Measurements from ENCODE around the gene DPP3.
"Not testable (repeated sequence)": the region's sequence is repeated elsewhere in the genome, so short reads cannot be mapped to it uniquely, and the experiment has no call there.

Gene DPP3

DNA sequence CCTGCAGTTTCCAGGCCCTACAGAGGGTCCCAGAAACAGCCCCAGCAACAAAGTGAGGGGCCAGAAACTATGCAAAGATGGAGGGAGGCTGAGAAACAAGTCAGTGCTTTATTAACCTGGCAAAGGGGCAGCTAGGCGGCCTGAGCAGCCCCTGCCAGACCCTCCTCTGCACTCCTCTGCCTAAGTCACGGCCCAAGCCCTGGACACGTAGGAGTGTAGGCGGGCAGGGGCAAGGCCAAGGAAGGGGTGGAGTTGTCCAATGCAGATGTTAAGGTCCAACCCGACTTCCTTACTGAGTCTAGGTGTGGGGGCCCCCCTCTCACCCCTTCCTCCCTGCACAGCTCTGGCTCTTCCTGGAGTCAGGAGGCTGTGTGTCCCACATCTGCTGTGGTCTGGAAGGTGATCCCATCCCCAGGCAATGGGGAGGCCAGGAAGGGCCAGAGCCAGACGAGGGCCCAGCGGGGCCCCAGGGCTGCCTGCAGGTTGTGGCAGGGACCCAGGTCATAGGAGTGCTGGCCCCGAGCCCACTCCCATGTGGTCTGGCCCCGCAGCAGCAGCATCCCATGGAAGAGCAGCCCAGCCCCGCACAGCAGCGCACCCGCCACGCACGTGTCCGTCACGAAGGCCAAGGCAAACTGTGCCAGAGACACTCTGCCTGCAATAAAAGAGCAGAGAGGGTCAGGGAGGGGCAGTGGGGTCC, 59.1 kb downstream of the DPP3 start:
- no peak for DNase-seq

DNA sequence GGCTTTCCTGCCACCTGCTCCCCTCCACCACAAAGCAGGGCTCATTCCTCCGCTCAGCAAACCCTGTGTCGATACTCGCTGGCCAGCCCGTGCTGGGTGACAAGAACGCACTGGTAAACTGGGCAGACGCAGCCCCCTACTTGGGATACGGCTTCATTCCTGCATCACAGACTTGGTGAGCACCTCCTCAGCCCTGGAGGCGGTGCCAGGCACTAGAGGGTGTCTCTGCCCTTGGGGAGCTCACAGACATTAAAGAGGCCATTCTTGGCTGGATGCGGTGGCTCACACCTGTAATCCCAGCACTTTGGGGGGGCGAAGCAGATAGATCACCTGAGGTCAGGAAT, 59.6 kb downstream of the DPP3 start:
- no peak for DNase-seq

DNA sequence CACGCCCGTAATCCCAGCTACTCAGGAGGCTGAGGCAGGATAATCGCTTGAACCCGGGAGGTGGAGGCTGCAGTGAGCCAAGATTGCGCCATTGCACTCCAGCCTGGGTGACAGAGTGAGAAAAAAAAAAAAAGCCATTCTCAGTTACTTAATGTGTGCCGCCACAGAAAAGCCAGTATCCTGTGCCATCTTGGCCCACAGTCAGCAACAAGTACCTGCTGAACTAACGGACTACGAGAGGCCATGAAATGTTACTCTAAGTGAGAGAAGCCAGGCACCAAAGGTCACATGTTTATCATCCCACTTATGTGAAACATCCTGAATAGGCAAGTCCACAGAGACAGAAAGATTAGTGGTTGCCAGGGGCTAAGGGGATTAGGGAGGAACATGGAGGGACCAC, 60.4 kb downstream of the DPP3 start:
- not testable (repeated sequence) for DNase-seq

DNA sequence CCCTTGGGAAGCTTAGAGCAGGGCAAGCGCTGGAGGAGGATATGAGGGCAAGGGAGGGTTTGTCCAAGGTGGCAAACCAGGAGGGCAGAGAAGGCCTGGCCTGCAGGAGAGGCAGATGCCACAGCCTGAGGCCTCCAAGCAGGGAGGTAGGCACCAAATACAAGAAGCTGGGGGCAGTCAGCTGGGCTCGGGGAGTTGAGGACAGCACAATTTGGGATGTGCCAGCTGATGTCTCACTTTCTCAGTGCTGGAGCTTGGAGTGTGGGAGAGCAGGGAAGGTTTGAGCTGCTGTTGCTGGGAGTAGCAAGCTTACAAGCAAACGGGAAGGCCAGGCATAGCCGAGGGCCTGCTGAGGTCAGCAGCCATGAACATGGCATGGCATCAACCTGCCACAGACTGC, 61.7 kb downstream of the DPP3 start:
- DNase-seq: no peak

DNA sequence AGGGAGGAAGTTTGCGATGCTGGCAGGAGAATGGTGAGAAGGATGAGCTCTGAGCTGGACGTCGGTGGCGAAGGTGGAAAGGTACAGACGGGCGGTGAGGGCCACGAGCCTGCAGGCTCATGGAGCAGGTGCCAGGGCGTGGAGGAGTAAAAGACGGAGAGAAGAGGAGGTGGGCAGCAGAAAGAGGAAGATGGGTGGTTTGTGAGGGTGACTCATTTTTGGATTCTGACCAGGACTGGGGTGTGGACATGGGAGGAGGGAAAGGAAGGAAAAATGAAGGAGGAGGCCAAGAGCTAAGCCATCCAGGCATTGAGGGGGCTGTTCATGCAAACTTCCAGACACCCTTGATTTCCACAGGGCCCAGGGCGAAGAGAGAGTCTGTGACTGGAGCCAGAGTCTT, 62.1 kb downstream of the DPP3 start:
- no peak for DNase-seq

DNA sequence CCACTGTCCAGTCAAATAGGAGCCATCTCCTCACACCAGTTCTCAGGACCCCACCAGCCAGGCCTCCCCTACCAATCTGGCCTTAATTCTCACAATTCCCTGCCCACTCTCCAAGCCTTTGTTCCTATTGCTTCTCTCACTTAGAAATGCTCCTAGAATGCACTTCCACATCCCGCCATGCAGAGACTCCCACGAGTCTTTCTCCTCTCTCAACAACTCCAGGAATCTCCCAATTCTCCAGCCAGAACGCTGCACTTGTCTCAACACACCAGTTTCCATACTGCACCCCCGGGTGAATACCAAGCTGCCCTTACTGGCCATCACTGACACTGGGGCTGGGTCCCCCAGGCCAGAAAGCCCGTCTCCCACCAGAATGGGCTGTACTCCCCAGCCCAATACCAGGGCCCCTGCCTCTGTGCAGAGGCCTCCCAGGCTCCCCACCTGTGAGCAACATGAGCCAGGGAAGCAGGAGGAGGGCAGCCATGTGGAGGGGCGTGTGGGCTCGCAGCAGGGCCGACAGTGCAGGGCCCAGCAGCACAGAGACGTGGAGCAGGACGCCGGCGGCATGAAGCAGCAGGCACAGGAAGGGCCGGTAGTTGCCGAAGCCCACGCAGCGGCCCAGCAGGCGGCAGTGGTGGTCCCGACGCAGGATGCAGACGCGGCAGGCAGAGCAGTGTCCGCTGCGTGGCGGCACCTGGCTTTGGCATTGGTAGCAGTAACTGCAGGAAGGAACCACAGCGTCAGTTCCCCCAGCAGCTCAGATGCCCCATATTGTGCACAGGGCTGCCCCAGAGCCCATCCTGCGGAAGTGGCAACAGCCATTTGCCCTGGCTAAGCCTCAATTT, 63.3 kb downstream of the DPP3 start:
- peak; percentile 63 for DNase-seq

DNA sequence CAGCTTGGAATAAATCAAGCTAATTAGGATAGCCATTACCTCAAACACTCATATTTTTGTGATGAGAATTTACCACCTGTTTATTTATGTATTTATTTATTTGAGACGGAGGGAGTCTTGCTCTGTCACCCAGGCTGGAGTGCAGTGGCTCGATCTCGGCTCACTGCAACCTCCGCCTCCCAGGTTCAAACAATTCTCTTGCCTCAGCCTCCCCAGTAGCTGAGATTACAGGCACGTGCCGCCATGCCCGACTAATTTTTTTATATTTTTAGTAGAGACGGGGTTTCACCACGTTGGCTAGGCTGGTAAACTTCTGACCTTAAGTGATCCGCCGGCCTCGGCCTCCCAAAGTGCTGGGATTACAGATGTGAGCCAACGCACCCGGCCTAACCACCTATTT, 64.7 kb downstream of the DPP3 start:
- not testable (repeated sequence) for DNase-seq

DNA sequence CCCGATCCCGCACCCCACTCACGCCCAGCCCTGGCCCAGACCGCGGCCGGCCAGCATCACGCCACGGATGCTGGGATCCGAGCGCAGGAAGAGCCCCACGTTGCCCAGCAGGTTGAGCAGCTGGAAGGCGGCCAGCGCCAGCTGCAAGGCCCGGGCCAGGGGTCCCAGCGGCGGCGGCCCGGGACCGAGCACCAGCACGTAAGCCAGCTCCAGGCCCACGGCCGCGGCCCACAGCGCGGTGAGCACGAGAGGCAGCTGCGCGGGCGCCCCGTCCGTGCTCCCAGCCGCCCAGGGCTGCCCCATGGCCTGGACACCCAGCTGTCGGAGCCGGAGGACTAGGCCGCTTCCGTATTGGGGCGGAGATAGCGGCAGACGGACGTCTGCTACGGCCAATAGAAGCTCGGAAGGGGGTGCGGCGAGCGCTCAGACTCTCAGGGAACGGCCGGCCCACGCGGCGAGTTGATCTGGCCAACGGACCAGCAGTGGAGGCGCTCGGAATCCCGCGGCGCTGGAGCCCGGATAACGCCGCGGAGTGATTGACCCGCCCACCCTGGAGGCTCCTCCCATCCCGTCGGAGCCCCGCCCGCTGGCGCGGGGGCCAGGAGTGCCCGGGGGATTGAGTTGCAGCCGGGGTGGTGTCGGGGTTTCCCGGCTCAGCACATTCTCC, 65.6 kb downstream of the DPP3 start, which contains the start of gene ZDHHC24:
Gene ZDHHC24 (minus strand): TSS at position 348 of the 667 bp plus-strand sequence. CDS start 45 bp downstream, at position 303.
- peak; percentile 97 for DNase-seq

DNA sequence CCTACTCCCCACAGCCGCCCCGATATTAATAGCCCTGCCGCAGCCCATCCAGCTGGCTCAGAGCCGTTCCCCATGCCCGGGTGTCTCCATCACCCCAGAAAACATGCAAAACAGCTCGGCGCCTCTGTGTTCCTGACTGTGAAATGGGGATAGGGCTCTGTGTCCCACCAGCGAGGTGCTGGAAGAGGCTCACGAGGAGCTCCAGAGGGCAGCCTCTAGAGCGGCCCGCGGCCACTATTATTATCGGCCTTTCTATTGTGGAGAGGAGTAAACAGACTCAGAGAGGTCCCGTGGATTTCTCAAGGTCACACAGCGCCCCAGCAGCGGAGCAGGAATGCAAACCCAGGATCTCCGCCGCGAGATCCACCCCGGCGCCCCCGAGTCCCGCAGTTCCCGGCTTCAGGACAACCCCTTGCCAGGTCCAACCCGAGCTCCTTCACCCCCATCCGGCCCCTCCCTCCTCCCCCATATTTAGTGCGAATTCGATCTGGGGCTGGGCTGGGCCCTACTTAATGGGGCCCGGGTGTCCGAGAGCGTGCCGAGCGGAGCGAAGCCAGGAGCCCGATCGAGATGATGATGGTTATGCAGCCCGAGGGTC, 66.2 kb downstream of the DPP3 start, which contains the start of gene ACTN3:
Gene ACTN3 (plus strand): TSS at position 536 of the 598 bp plus-strand sequence. CDS start 35 bp downstream, at position 571.
- peak; percentile 39 for DNase-seq

DNA sequence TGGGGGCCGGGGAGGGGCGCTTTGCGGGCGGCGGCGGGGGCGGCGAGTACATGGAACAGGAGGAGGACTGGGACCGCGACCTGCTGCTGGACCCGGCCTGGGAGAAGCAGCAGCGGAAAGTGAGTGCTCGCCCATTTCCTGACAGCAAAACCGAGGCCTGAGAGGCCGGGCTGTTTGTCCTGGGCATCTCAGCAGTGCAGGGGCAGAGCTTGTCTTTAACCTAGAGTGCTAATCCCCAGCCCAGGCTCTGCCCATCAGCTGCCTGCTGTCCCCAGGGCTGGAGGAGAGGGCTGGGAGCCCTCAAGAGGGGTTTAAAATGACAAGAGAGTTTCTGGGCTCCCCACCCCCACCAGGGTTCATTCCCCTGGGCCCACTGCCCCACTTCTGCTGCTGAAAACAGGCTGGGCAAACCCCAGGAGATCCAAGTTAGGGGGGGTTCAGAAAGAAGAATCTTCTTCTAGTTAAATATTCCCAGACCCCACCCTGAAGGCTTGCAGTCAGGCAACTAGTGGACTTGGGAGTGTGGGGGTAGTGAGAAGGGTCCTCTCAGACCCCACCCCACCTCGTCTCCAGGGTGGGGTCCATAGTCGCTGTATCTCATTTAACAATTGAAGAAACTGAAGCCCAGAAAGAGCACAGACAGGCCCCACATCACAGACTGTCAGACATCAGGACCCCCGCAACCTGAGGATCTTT, 66.9 kb downstream of the DPP3 start:
- DNase-seq: no peak

DNA sequence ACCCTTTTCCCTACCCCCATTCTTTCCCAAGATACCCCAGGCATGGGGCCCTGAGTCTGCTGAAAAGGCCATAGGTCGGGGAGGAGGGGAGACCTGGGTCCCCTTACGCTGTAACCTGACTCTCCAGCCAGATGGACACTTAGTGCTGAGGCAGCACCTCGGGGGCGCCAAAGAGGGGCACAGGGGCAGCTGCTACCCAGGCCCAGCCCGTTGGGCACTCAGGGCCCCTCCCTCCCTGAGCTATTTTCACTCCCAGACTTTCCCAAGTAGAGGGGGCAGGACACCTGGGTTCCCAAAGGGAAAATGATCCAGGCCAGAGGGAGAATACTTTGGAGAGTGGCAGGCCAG, 67.4 kb downstream of the DPP3 start:
- DNase-seq: no peak

DNA sequence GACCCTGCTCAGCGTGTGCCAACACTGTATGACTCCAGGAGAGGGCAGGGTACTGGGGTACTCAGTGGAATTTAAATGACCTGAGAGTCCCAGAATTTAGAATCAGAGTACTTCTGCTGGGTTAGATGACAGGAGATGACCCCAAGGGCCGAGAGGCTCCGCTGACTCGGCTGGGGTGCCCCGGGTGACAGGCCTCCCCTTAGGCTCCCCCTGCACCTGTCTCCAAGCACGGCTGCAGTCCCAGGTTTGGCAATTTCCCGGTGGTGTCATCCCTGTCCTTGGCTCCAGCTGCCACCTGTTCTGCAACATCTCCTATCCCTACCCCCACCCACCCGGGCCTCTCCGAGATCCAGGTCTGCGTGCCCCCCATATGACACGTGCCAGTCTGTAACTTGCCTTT, 67.8 kb downstream of the DPP3 start:
- DNase-seq: no peak

DNA sequence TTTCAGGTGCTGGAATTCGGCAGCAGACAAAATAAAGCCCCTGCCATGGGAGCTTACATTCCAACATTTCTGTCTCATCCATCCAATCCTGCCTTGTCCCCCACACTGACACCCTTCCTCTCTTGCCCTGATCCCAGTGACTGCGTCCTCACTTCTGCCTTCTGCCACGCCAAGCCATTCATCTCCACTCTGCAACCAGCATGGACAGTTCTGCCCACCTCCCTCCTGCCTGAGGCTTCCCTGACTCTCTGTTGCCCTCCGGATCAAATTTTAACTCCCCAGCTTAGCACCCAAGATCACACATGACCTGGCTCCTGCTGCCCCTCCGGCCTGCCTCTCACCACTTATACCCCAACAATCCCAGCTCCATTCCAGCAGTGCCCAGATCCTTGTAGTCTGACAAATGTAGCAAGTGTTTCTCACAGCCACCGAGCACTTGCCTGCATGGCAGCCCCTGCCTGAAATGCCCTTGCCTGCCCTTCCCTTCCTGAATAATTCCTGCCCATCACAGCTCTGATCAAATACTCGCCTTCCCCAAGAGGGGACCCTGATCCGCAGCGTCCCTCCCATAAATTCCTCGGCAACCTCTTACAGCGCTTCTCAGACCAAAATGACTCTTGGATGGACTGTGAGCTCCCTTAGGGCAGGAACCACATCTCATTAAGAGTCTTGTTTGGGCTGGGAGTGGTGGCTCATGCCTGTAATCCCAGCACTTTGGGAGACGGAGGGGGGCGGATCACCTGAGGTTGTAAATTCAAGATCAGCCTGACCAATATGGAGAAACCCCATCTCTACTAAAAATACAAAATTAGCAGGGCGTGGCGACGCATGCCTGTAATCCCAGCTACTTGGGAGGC, 68.8 kb downstream of the DPP3 start:
- DNase-seq: no peak

DNA sequence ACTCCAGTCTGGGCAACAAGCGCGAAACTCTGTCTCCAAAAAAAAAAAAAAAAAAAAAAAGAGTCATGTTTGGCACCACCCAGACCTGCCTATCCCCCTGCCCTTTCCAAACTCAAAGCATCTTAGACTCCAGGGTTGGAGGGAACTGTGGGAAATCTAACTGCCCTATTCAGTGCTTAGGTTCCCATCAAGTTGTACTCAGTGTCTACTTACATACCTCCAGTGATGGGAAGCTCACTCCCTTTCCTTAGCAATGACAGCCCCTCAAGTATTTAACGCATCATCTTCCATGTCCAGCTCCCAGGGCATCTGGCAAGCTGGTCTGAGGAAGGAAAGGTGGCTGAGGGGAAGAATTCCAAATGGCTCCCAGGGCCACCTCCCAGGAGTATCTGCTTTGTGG, 69.5 kb downstream of the DPP3 start:
- no peak for DNase-seq

DNA sequence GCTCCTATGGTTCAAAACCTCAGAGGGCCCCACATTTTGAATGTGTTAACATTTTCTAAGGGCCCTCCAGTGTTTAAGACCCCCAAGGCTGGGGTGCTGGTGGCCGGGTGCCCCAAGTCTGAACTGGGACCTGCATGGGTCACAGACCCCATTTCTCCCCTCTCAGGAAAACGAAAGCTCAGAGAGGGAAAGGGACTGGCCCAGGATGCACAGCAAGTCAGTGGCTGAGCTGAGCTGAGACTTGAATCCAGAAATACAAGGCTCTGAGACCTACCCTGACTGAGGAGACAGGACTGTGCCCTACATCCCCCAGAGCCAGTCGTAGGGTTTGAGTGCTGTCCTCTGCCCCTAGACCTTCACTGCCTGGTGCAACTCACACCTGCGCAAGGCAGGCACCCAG, 70.7 kb downstream of the DPP3 start:
- no peak for DNase-seq

DNA sequence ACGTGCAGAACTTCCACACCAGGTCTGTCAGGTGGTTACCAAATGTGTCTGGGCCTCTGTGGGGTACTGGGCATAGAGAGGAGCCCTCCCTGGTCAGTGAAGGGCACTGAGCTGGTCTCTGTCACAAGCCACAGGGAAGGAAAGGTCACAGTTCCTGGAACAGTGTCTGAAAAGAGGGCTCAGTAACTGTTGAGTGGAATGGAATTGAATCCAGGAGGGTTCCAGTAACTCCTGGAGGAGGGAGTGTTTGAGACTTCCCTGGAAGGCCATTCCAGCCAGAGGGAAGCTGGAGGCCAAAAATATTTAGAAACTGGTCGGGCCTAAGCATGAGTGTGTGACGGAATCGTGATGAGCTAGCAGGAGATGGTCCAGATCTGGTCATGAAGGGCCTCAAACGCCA, 74.4 kb downstream of the DPP3 start:
- no peak for DNase-seq

DNA sequence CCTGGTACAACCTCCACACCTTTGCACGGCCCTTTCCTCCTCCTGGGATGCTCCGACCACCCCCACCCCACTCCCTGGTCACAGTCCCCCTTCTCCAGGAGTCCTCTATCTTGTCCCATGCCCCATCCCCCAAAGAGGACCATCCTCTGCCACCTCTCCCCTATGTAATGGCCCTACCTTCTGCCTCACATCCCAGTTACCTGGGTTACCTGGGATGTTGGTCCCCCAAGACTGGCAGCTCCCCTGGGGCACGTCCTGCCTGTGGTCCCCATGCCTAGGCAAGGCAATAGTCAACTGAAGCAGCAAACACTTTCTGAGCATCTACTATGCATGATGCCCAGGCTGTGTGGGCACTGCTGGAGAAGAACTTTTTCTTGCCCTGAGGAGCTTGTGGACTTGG, 75.2 kb downstream of the DPP3 start:
- no peak for DNase-seq

DNA sequence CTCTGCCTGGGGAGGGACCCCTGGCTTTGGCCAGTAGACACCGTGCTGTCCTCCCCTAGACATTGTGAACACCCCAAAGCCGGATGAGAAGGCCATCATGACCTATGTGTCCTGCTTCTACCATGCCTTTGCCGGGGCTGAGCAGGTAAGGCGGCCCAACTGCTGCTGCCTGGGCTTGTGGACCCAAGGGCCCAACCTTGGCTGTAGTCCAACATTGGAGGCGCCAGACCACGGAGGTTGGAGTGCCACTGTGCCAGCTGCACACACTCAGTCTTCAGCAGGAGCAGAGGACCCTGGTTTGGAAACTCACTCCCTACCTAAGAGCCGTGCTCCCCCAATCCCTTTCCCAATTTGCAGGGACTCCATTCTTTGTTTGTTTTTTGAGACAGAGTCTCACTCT, 75.9 kb downstream of the DPP3 start:
- no peak for DNase-seq

DNA sequence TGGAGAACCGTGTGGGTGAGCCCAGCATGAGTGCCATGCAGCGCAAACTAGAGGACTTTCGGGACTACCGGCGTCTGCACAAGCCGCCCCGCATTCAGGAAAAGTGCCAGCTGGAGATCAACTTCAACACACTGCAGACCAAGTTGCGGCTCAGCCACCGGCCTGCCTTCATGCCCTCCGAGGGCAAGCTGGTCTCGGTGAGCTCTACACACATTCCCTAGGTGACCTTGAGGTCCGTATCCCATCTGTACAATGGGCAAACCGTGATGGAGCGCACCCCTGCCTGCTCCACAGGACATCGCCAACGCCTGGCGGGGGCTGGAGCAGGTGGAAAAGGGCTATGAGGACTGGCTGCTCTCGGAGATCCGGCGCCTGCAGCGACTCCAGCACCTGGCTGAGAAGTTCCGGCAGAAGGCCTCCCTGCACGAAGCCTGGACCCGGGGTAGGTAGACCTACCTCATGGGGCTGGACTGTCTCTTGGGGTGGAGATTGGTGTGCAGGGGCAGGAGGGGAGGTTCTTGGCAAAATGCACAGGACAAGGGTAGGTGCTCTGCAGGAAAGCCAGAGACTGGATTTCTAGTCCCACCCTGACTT, 77.6 kb downstream of the DPP3 start:
- DNase-seq: no peak

Data from fibroblast of skin of abdomen (primary cell).